Cardiac fibroblast (primary cell): ENCODE data around the gene FAM240B.

Experiments
- DNase-seq, 2 donors: peaks; one replicate each; pipeline versions ENCODE4 v3.0.0 to v3.0.0-alpha.2; 2010; ENCODE audit warnings: low read depth in 2 of 2
- H3K4me3 ChIP-seq, 2 donors: replicated peaks in 1 of 2; 1 replicate in 1 of 2; 2 replicates in 1 of 2; pipeline ENCODE4 v1.5.1; 2011; ENCODE audit warnings: low read depth in 2 of 2, low read length in 2 of 2, mild to moderate bottlenecking in 2 of 2, moderate library complexity in 1 of 2
- CTCF ChIP-seq: IDR thresholded peaks from one replicate; pipeline ENCODE4 v1.5.1; 2011; ENCODE audit warnings: low read depth, mild to moderate bottlenecking, low read length, inconsistent platforms

FAM240B gene

GRCh38 chr9:38675831-38676230 lies 44.1 kb downstream of the FAM240B start:
- no peak overlapping the region for H3K4me3 ChIP-seq
- TF ChIP-seq CTCF = no peak
- DNase-seq = no peak

- TF ChIP-seq CTCF = no peak
- no peak for DNase-seq
- H3K4me3 ChIP-seq = no peak overlapping the region
These were observed 44.7 kb downstream of the FAM240B start for GRCh38 chr9:38675211-38675610.

GRCh38 chr9:38673399-38674193 lies 46.3 kb downstream of the FAM240B start:
- TF ChIP-seq CTCF = no peak
- H3K4me3 ChIP-seq = no peak overlapping the region
- no peak for DNase-seq

GRCh38 chr9:38671748-38672147 lies 48.2 kb downstream of the FAM240B start:
- TF ChIP-seq CTCF = no peak
- peak in 1 of 2 donors; percentile 8 for DNase-seq
- no peak overlapping the region for H3K4me3 ChIP-seq

GRCh38 chr9:38671372-38671731 lies 48.6 kb downstream of the FAM240B start:
- H3K4me3 ChIP-seq = no peak overlapping the region
- no peak for TF ChIP-seq CTCF
- peak in 1 of 2 donors; percentile 4 for DNase-seq

GRCh38 chr9:38670542-38671371 lies 49.2 kb downstream of the FAM240B start:
- no peak for TF ChIP-seq CTCF
- no peak for DNase-seq
- no peak overlapping the region for H3K4me3 ChIP-seq
